GM12891 (cell line): Measurements from ENCODE around the gene WFDC1.

ENCODE experiments used
- POLR2A ChIP-seq: IDR thresholded peaks from 2 replicates; pipeline ENCODE4 v1.6.1; 2011; ENCODE audit warnings: low read depth, low read length, control low read depth
- POLR2AphosphoS5 ChIP-seq: IDR thresholded peaks from 2 replicates; pipeline ENCODE4 v1.6.1; 2011; ENCODE audit warnings: low read depth, low read length, control low read depth
- POU2F2 ChIP-seq: IDR thresholded peaks from 2 replicates; pipeline ENCODE4 v1.6.1; 2011; ENCODE audit warnings: low read depth, mild to moderate bottlenecking, control low read depth, low read length, moderate library complexity
- SPI1 ChIP-seq: IDR thresholded peaks from 2 replicates; pipeline ENCODE4 v1.6.1; 2011; ENCODE audit warnings: low read depth, low read length, control low read depth
- TAF1 ChIP-seq: IDR thresholded peaks from 2 replicates; pipeline ENCODE4 v1.6.1; 2011; ENCODE audit warnings: low read depth, low read length, control low read depth

DNA sequence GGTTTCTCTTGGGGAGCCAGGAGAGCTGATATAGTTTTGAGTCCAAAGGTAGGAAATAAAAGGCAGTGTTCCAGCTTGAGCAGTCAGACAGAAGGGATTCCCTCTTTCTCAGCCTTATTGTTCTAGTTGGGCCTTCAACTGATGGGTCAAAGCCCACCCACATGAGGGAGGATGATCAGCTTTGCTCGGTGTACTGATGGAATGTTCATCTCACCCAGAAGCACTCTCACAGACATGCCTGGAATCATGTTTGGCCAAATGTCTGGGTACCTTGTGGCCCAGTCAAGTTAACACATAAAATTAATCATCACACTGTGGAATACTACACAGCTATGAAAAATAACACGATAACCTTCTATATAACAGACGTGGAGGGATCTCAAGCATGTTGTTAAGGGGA, 31.7 kb upstream of the WFDC1 start:
- TF ChIP-seq TAF1, result no peak
- no peak for TF ChIP-seq POLR2A
- no peak for TF ChIP-seq POLR2AphosphoS5
- no peak for TF ChIP-seq POU2F2
- no peak for TF ChIP-seq SPI1
